ENCODE results near the gene PLXDC2.

PLXDC2 gene

DNA sequence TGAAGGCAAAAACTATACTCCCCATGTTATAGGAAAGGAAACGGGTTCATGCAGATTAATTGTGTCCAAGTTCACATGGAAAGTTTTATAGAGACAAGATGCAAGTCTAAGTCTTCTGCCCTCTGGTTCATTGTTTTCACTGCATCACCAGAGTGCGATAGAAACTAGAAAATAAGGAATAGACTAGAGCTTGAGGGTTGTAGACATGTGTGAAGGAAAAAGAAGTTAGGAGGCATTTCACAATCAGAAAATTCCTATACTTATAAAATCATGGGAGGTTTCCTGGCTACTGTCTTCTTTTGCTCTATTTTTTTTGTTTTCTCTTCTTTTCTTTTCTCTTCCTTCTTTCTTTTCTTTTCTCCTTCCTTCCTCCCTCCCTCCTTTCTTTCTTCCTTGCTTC lies 329.8 kb downstream of the PLXDC2 start:
- no peak overlapping the region for H3K4me3 ChIP-seq
- H3K4me1 ChIP-seq = no peaks in the 10 kb centered on the region
- TF ChIP-seq, protein P1, sequence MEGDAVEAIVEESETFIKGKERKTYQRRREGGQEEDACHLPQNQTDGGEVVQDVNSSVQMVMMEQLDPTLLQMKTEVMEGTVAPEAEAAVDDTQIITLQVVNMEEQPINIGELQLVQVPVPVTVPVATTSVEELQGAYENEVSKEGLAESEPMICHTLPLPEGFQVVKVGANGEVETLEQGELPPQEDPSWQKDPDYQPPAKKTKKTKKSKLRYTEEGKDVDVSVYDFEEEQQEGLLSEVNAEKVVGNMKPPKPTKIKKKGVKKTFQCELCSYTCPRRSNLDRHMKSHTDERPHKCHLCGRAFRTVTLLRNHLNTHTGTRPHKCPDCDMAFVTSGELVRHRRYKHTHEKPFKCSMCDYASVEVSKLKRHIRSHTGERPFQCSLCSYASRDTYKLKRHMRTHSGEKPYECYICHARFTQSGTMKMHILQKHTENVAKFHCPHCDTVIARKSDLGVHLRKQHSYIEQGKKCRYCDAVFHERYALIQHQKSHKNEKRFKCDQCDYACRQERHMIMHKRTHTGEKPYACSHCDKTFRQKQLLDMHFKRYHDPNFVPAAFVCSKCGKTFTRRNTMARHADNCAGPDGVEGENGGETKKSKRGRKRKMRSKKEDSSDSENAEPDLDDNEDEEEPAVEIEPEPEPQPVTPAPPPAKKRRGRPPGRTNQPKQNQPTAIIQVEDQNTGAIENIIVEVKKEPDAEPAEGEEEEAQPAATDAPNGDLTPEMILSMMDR (IDR thresholded peaks at IDR 0.05) = no peak
- H3K36me3 ChIP-seq = peaks cover 0 to 10% (median 0%) of the 10 kb centered on the region in 3 donors
- H3K27me3 ChIP-seq = no peaks in the 10 kb centered on the region
- no peaks in the 10 kb centered on the region for H3K9me3 ChIP-seq
- DNase-seq = no peak
- H3K27ac ChIP-seq = no peak overlapping the region
- intact Hi-C loops (cut with DNase I; ENCODE audit: low total_unique reads) = no loop called here

DNA sequence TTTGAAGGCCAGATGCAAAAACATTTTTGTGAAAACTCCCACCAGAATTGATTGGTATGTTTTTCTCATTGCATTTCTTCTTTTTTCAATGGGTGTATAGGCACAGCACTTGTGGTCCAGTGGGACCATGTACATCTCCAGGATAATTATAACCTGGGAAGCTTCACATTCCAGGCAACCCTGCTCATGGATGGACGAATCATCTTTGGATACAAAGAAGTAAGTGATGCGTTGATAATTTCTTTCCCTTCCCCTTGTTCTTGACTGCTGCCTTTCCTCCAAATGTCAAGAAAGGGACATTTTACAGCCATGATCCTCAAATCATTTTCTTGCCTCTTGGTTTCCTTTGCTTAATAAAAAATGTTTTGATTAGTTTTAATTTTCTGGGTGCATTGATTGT lies 331.5 kb downstream of the PLXDC2 start:
- H3K27me3 ChIP-seq = no peaks in the 10 kb centered on the region
- H3K27ac ChIP-seq = no peak overlapping the region
- intact Hi-C loops (cut with DNase I; ENCODE audit: low total_unique reads) = no loop called here
- no peaks in the 10 kb centered on the region for H3K9me3 ChIP-seq
- peaks cover 0 to 10% (median 0%) of the 10 kb centered on the region in 3 donors for H3K36me3 ChIP-seq
- TF ChIP-seq, protein P1 (IDR thresholded peaks at IDR 0.05) = no peak
- H3K4me3 ChIP-seq = no peak overlapping the region
- no peak for DNase-seq
- H3K4me1 ChIP-seq = no peaks in the 10 kb centered on the region

DNA sequence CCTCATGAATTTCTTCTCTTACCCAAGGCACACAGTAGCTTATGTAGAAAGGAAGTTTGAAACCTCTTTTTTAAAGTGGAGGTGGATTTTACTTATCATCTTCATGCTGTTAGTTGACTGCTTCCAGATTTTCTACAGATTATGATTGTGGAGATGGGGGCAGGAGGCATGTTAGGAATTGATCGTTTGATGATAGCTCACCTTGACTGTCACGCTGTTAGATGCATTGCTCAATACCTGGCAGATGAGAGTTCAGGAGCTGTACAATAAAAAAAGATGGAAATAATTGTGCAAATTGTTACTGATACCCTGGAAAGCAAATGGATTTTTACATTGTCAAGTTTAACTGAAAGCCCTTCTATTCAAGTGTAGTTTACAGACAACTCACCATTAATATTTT lies 340.3 kb downstream of the PLXDC2 start:
- no peak overlapping the region for H3K27ac ChIP-seq
- H3K4me1 ChIP-seq = peaks cover 0 to 11% (median 0%) of the 10 kb centered on the region in 4 donors
- DNase-seq = no peak
- H3K4me3 ChIP-seq = no peak overlapping the region
- no peaks in the 10 kb centered on the region for H3K27me3 ChIP-seq
- intact Hi-C loops (cut with DNase I; ENCODE audit: low total_unique reads) = no loop called here
- no peaks in the 10 kb centered on the region for H3K9me3 ChIP-seq
- no peaks in the 10 kb centered on the region for H3K36me3 ChIP-seq
- TF ChIP-seq, protein P1 (IDR thresholded peaks at IDR 0.05) = no peak

DNA sequence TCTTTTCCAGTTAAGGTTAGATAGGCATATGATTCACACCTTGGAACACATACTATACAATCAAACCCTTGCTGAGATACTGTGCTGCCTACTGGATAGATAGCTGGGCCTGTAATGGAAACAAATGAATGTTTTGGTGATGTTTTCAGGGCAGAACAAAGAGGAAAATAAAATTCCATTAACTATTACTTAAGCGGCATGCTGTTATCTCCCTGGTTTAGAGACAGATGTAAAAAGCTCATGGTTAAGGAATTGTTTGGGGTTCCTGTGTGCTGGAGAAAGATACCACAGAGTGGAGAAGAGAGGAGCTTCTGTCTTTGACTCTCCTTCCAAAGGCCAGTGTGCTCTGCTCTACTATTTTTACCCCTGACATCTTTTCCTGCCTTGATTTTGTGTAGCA lies 341.1 kb downstream of the PLXDC2 start:
- Histone ChIP-seq H3K9me3 (no peaks in the 10 kb centered on the region), H3K27me3 (no peaks in the 10 kb centered on the region), H3K36me3 (no peaks in the 10 kb centered on the region), H3K4me3 (no peak overlapping the region), H3K27ac (no peak overlapping the region), H3K4me1 (peaks cover 0 to 11% (median 0%) of the 10 kb centered on the region in 4 donors)
- intact Hi-C loops (cut with DNase I; ENCODE audit: low total_unique reads) = no loop called here
- TF ChIP-seq, protein P1 (IDR thresholded peaks at IDR 0.05) = no peak
- DNase-seq = no peak

DNA sequence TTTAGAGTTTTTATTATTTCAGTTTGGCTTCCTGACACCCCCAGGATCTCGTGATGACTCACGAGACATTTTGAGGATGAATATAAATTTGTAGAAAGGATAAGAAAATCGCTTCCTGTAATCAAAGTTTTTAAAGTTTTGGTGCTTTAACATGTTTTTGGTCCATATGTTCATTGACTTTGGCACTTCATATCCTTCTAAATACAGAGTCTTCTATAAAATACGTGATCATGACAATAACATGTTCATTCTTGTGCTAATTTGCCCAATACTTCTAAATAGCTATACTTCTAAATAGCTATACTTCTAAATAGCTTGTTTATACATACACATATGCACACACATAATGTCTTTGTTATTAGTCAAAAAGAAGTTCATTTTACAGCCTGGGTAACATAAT lies 341.9 kb downstream of the PLXDC2 start:
- DNase-seq = no peak
- H3K9me3 ChIP-seq = no peaks in the 10 kb centered on the region
- H3K27ac ChIP-seq = no peak overlapping the region
- no peaks in the 10 kb centered on the region for H3K27me3 ChIP-seq
- intact Hi-C loops (cut with DNase I; ENCODE audit: low total_unique reads) = no loop called here
- TF ChIP-seq, protein P1 (IDR thresholded peaks at IDR 0.05) = no peak
- H3K36me3 ChIP-seq = no peaks in the 10 kb centered on the region
- H3K4me3 ChIP-seq = no peak overlapping the region
- peaks cover 0 to 11% (median 0%) of the 10 kb centered on the region in 4 donors for H3K4me1 ChIP-seq

DNA sequence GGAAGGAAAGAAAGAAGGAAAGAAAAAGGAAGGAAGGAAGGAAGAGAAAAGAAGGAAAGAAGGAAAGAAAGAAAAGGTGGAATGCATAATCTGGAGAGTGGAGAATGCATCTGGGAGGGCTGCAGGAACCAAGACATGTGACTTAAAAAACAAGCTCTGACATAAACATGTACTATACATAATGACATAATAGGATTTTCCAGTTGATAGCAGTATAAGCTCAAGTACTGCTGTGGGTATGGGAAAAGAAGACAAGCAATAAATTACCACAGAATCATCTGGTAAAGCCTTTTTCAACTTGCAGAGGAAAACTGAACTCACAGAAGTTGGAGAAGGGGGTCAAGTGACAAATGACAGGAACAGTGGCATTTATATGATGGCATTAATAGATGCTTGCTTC lies 345.9 kb downstream of the PLXDC2 start:
- Histone ChIP-seq H3K4me1 (peaks cover 0 to 11% (median 0%) of the 10 kb centered on the region in 4 donors), H3K4me3 (no peak overlapping the region), H3K27ac (no peak overlapping the region), H3K9me3 (no peaks in the 10 kb centered on the region), H3K27me3 (no peaks in the 10 kb centered on the region), H3K36me3 (peaks cover 0 to 6% (median 0%) of the 10 kb centered on the region in 3 donors)
- intact Hi-C loops (cut with DNase I; ENCODE audit: low total_unique reads) = no loop called here
- no peak for DNase-seq
- TF ChIP-seq, protein P1 (IDR thresholded peaks at IDR 0.05) = no peak

All from tibial artery (tissue), 4 donors.